HepG2 (cell line): ENCODE results near the gene FAF2. TPM values are rescaled to one million over a fixed set of nuclear protein-coding genes. Genes with fewer than 3 reads are reported as not detected.

Source experiments
- ATAC-seq: fragments of 200-7000 bp; cut with Tn5 transposase; 3 replicates; pipeline ENCODE4 v1.9.1; 2020; ENCODE audit warnings: mild to moderate bottlenecking, moderate library complexity
- BruUV-seq: library from RNA; stranded (reverse); fragments of 400-500 nt; replicated peaks from 2 replicates; lab custom pipeline; 2021; lab: Mats Ljungman, UMichigan
- CTCF ChIA-PET: fragments of 300-600 bp; formaldehyde crosslinking; extraction: SDS; loops from one replicate; lab custom pipeline; 2021; ENCODE audit warnings: low total read pairs, inconsistent platforms, low intra/inter-chr PET ratio; lab: Yijun Ruan, JAX
- POLR2A ChIA-PET: fragments of 350-600 bp; sonication (Branson Sonifier 250); formaldehyde crosslinking; loops from one replicate; lab custom pipeline; 2020; ENCODE audit warnings: antibody characterized with exemption, inconsistent platforms; lab: Yijun Ruan, JAX
- DNase-seq: peaks from one replicate; pipeline ENCODE4 v3.0.0-alpha.2; 2015; ENCODE audit warnings: low spot score
- FAIRE-seq: peaks from 3 replicates; lab custom pipeline; 2011; peaks lifted over from hg19 to GRCh38; lab: Jason Lieb, UNC
- H2AFZ ChIP-seq: one replicate; pipeline ENCODE4 v1.6.1; 2011; ENCODE audit warnings: low read length, inconsistent platforms
- H3K27ac ChIP-seq: fragments of 300-600 bp; 3 replicates; pipeline ENCODE4 v1.8.0; 2011; ENCODE audit warnings: mixed run types, mild to moderate bottlenecking, mixed read lengths, low read length, inconsistent platforms; ENCODE audit not compliant: insufficient read depth; ENCODE audit errors: extremely low read length
- H3K27me3 ChIP-seq, 2 experiments: fragments of 200-600 bp in 1 of 2; 2 replicates in 1 of 2; 3 replicates in 1 of 2; pipeline versions ENCODE4 v1.6.0 to v1.8.0; 2011; ENCODE audit warnings: low read length in 2 of 2, mild to moderate bottlenecking in 2 of 2, moderate library complexity in 2 of 2, inconsistent platforms in 1 of 2; ENCODE audit not compliant: insufficient read depth in 2 of 2, control insufficient read depth in 1 of 2
- H3K36me3 ChIP-seq, 2 experiments: fragments of 200-600 bp in 1 of 2; replicated peaks in 1 of 2; 2 replicates in 1 of 2; 3 replicates in 1 of 2; pipeline versions ENCODE4 v1.5.1 to v1.8.0; 2011; ENCODE audit warnings: low read length in 2 of 2, inconsistent platforms in 1 of 2; ENCODE audit not compliant: insufficient read depth in 2 of 2, control insufficient read depth in 1 of 2
- H3K4me1 ChIP-seq: 2 replicates; pipeline ENCODE4 v1.5.1; 2012; ENCODE audit warnings: low read length, inconsistent platforms; ENCODE audit not compliant: insufficient read depth
- H3K4me2 ChIP-seq: 2 replicates; pipeline ENCODE4 v1.6.0; 2011; ENCODE audit warnings: low read depth, low read length, inconsistent platforms
- H3K4me3 ChIP-seq, 3 experiments: fragments of 200-600 bp in 1 of 3; sonication (generic), shearing (Covaris generic) in 1 of 3; replicated peaks in 1 of 3; 2 replicates each; pipeline ENCODE4 v1.5.1; 2011 to 2016; ENCODE audit warnings: low read length in 3 of 3, inconsistent platforms in 2 of 3, low read depth in 2 of 3, mild to moderate bottlenecking in 2 of 3, control low read depth in 1 of 3, mixed read lengths in 1 of 3; ENCODE audit not compliant: insufficient read depth in 1 of 3
- H3K79me2 ChIP-seq: one replicate; pipeline ENCODE4 v1.6.1; 2011; ENCODE audit warnings: low read length, inconsistent platforms; ENCODE audit not compliant: insufficient read depth
- H3K9ac ChIP-seq: 2 replicates; pipeline ENCODE4 v1.6.0; 2011; ENCODE audit warnings: mild to moderate bottlenecking, low read depth, low read length, inconsistent platforms; ENCODE audit not compliant: insufficient read depth
- H3K9me3 ChIP-seq: 2 replicates; pipeline ENCODE4 v1.5.1; 2012; ENCODE audit warnings: mild to moderate bottlenecking, low read length
- H4K20me1 ChIP-seq: 2 replicates; pipeline ENCODE4 v1.6.0; 2011; ENCODE audit warnings: inconsistent platforms, mild to moderate bottlenecking, low read length, moderate library complexity; ENCODE audit not compliant: insufficient read depth
- CEBPB ChIP-seq: IDR thresholded peaks from 2 replicates; pipeline ENCODE4 v1.6.1; 2011; ENCODE audit warnings: low read depth, low read length, improper control_type of control experiment, borderline replicate concordance
- CEBPZ ChIP-seq: IDR thresholded peaks from 2 replicates; pipeline ENCODE4 v1.6.1; 2012; ENCODE audit warnings: low read length, improper control_type of control experiment
- LCORL ChIP-seq, 2 experiments: fragments of 450-650 bp in 1 of 2; sonication (generic) in 1 of 2; formaldehyde crosslinking in 1 of 2; IDR thresholded peaks; 2 replicates each; pipeline versions ENCODE4 v1.5.0 to v1.6.1; 2017 to 2020; ENCODE audit warnings: antibody characterized with exemption in 1 of 2, missing genetic modification reagents in 1 of 2
- NFIC ChIP-seq: IDR thresholded peaks from 2 replicates; pipeline ENCODE4 v1.6.1; 2012; ENCODE audit warnings: mild to moderate bottlenecking, low read length, inconsistent platforms
- RNF2 ChIP-seq: fragments of 450-650 bp; conservative IDR thresholded peaks from 2 replicates; pipeline ENCODE4 v1.6.1; 2016; ENCODE audit warnings: low read depth
- SRSF4 ChIP-seq: fragments of 200-400 bp; formaldehyde crosslinking; IDR thresholded peaks from one replicate; pipeline ENCODE4 v1.6.1; 2018; ENCODE audit warnings: mild to moderate bottlenecking, low read depth, low read length, moderate library complexity; ENCODE audit not compliant: poor library complexity, severe bottlenecking
- WIZ ChIP-seq: sonication (generic); formaldehyde crosslinking; IDR thresholded peaks from 2 replicates; pipeline ENCODE4 v1.5.1; 2020; ENCODE audit warnings: mild to moderate bottlenecking, missing genetic modification reagents
- ZBTB3 ChIP-seq: sonication (generic); formaldehyde crosslinking; IDR thresholded peaks from 2 replicates; pipeline ENCODE4 v1.4.0; 2020; ENCODE audit warnings: low read depth, mild to moderate bottlenecking, moderate library complexity, missing genetic modification reagents, borderline replicate concordance
- ZNF17 ChIP-seq: sonication (generic); formaldehyde crosslinking; IDR thresholded peaks from 2 replicates; pipeline ENCODE4 v1.5.0; 2020; ENCODE audit warnings: mild to moderate bottlenecking, missing genetic modification reagents
- ZNF24 ChIP-seq: fragments of 450-650 bp; IDR thresholded peaks from 2 replicates; pipeline ENCODE4 v1.6.1; 2017; ENCODE audit warnings: antibody characterized with exemption, mild to moderate bottlenecking
- ZNF468 ChIP-seq: sonication (generic); formaldehyde crosslinking; IDR thresholded peaks from 2 replicates; pipeline ENCODE4 v1.8.0; 2022; ENCODE audit warnings: mild to moderate bottlenecking, moderate library complexity, missing genetic modification reagents
- WGBS: methylation state at CpG from one replicate; pipeline ENCODE4 v1.1.6; 2017; ENCODE audit warnings: low lambda C conversion rate; 5-methylcytosine and 5-hydroxymethylcytosine counted together
- in situ Hi-C: cut with HindIII; loops from 2 replicates; pipeline ENCODE4 v1.10.0; 2017; ENCODE audit warnings: low pct_unique_long_range_greater_than_20kb; ENCODE audit not compliant: extremely low pct_ligation_motif_present
- intact Hi-C: fragments of 100-400 bp; cut with micrococcal nuclease; formaldehyde crosslinking; loops from one replicate; pipeline ENCODE4 v1.10.0; 2022; ENCODE audit not compliant: unreplicated experiment
- polyA plus RNA-seq, 8 experiments: library from polyadenylated mRNA; depleted of rRNA in 3 of 8; stranded (reverse) in 7 of 8; unstranded in 1 of 8; fragments of >200 nt; fragmentation: Illumina TruSeq in 4 of 8; extraction: Trizol in 4 of 8; gene quantifications; 2 replicates each; pipeline versions ENCODE4 v1.2.1 to v1.2.3, GENCODE V29; 2011 to 2016; ENCODE audit warnings: low read depth in 4 of 8, missing spikeins in 1 of 8, mixed read lengths in 1 of 8; ENCODE audit not compliant: insufficient read depth in 1 of 8
- total RNA-seq, 5 experiments: library from RNA; depleted of rRNA; stranded (reverse); fragments of >200 nt; fragmentation: Illumina TruSeq; extraction: Trizol; gene quantifications; 2 replicates each; pipeline ENCODE4 v1.2.3, GENCODE V29; 2016; ENCODE audit warnings: low read depth in 1 of 5
- TF ChIP-seq, protein P1 (sequence below): IDR thresholded peaks from 2 replicates; pipeline ENCODE4 v1.6.1; 2016; ENCODE audit warnings: missing compliant biosample characterization, missing genetic modification reagents, borderline replicate concordance

The FAF2 gene
- total and polyA plus RNA-seq, 2 of the 13 experiments (the other 11 are each of a cell fraction or from before 2014, with no cell fraction given), result 27.8 to 34.3 TPM

DNA sequence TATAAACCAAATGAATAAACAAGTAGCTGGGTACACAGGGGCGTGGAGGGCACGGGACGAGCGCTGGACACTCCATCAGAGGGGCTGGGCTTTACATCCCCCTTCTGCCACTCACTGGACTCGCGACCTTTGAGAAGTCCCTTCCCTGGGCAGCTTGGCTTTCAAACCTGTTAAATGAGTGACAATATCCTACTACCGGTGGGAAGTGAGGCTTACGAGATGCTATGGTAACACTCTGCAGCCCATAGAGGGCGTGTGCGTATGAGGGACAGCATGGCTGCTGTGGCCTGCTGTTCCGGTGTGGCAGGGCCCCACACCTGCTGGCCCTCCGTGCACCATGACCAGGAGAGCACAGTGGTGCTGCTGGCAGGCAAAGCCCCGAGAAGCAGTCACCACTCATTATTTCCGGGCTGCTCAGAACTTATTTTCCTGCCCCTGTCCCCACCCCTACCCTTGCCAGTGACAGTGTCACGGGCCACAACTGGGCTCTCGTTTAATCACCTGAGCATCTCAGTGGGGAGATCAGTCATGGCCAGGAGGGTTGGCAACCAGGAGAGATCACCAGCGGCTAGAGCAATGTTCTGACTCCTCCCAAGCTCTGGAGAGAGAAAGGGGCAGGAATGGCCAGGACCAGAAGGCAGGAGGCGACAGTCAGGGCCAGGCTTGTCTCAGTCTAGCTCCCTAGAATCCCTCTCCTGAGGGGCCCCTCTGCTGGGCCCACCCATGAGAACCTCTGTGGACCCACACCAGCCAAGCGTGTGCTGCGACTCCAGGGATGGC lies 42.3 kb upstream of the FAF2 start (continued):
- no peak for TF ChIP-seq CEBPZ
- TF ChIP-seq ZNF468 (CRISPR knock-in tag), result no peak
- no peak for TF ChIP-seq NFIC

- ChIA-PET CTCF (no interaction called here), POLR2A (no interaction called here)
- no peak overlapping the region for H3K9ac ChIP-seq
- no TSS peak for BruUV-seq
- no peak overlapping the region for H3K27ac ChIP-seq
- no peak for ATAC-seq
- H3K27me3 ChIP-seq, result no peaks in the 10 kb centered on the region
- no peak overlapping the region for H3K4me2 ChIP-seq
- H2AFZ ChIP-seq, result no peak overlapping the region
- DNase-seq, result no peak
- peaks cover 25% of the 10 kb centered on the region for H3K4me1 ChIP-seq
- FAIRE-seq, result no peak
- TF ChIP-seq ZNF24, result no peak
- TF ChIP-seq RNF2, result no peak
- TF ChIP-seq ZBTB3, result no peak
- TF ChIP-seq LCORL (IDR thresholded peaks at IDR 0.05), result no peak
- no peak for TF ChIP-seq LCORL (CRISPR knock-in tag; IDR thresholded peaks at IDR 0.05)
- TF ChIP-seq ZNF468 (CRISPR knock-in tag), result no peak
- TF ChIP-seq, protein P1, sequence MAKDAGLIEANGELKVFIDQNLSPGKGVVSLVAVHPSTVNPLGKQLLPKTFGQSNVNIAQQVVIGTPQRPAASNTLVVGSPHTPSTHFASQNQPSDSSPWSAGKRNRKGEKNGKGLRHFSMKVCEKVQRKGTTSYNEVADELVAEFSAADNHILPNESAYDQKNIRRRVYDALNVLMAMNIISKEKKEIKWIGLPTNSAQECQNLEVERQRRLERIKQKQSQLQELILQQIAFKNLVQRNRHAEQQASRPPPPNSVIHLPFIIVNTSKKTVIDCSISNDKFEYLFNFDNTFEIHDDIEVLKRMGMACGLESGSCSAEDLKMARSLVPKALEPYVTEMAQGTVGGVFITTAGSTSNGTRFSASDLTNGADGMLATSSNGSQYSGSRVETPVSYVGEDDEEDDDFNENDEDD (CRISPR knock-in tag), result no peak
- no peak for TF ChIP-seq SRSF4
- TF ChIP-seq WIZ (CRISPR knock-in tag), result no peak
- TF ChIP-seq ZNF17 (CRISPR knock-in tag), result no peak
- no peak for TF ChIP-seq CEBPB
- WGBS, result 96% methylated on average over 8 of the region's 9 CpGs
- H3K4me3 ChIP-seq, result no peak overlapping the region
- H3K79me2 ChIP-seq, result no peaks in the 10 kb centered on the region
- H3K36me3 ChIP-seq, result peaks cover 2 to 6% of the 10 kb centered on the region in 2 experiments; a peak in 4 of 5 replicates
- in situ Hi-C loops (no loop called here), intact Hi-C loops (no loop called here)
- H3K9me3 ChIP-seq, result no peaks in the 10 kb centered on the region
- no peaks in the 10 kb centered on the region for H4K20me1 ChIP-seq
Measured at GRCh38 chr5:176406436-176407052, 41.6 kb upstream of the FAF2 start.
